ENCODE results near the gene ARL4D. TPM values are rescaled to one million over a fixed set of nuclear protein-coding genes. Genes with fewer than 3 reads are reported as not detected.

Gene ARL4D
- total RNA-seq, 2 experiments from 2014 or later, result 2.2 to 3.4 TPM

- Mint-ChIP-seq H3K27me3 (no peaks in the 10 kb centered on the region), H3K4me3 (no peak overlapping the region)
Observed at GRCh38 chr17:43402567-43402966, 3.8 kb downstream of the ARL4D start.

DNA sequence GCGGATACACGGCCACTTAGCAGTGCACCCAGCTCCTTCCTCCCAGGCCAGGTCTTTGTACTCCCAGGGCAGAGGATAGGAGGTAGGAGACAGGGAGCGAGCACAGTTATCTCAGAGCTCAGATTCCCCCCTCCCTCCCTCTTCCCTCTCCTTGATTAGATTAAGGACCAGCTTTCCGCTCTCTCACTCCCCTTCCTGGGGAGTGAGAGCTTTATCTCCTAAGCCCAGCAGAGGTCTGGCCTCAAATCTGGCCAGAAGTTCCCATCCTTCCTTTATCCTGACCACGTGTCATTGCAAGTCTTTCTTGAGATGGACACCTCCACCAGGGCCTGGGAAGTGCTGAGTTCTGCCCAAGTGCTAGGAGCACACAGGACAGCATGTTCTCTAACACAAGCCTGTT is 5.1 kb downstream of the ARL4D start:
- Mint-ChIP-seq H3K27ac (no peak overlapping the region), H3K9me3 (no peaks in the 10 kb centered on the region), H3K36me3 (ENCODE audit: low read depth) (no peaks in the 10 kb centered on the region), H3K4me3 (no peak overlapping the region), H3K27me3 (peaks cover 2% of the 10 kb centered on the region), H3K4me1 (ENCODE audit: low read depth) (peaks cover 12% of the 10 kb centered on the region)
- ATAC-seq (no peak), DNase-seq (no peak)
- ChIA-PET POLR2A (interaction anchor here (0.8 to 1.9 kb wide), 2 partner anchors 36 to 80 kb away, joined by 6 to 11 read pairs; partner anchors contain the start of gene DHX8), CTCF (interaction anchor here (4.2 kb wide), 1 partner anchor 80 kb away, joined by 35 read pairs; the partner anchor contains the start of gene DHX8)
- TF ChIP-seq CTCF (IDR thresholded peaks at IDR 0.05), result no peak
- intact Hi-C loops (cut with micrococcal nuclease), result no loop called here

More at GRCh38 chr17:43402567-43402966, 3.8 kb downstream of the ARL4D start:
- no peak for TF ChIP-seq CTCF (IDR thresholded peaks at IDR 0.05)
- H3K27ac Mint-ChIP-seq, result no peak overlapping the region
- peaks cover 17% of the 10 kb centered on the region for H3K4me1 Mint-ChIP-seq (ENCODE audit: low read depth)
- no peak for DNase-seq
- intact Hi-C loops (cut with micrococcal nuclease), result no loop called here
- CTCF ChIA-PET, result interaction anchor here (1.0 to 4.2 kb wide), 2 partner anchors 9 to 81 kb away, joined by 6 to 35 read pairs; partner anchors contain the start of gene DHX8
- POLR2A ChIA-PET, result interaction anchor here (1.9 kb wide), 1 partner anchor 35 kb away, joined by 11 read pairs; no protein-coding TSS in a partner anchor
- no peaks in the 10 kb centered on the region for H3K9me3 Mint-ChIP-seq
- no peak for ATAC-seq
- H3K36me3 Mint-ChIP-seq (ENCODE audit: low read depth), result no peaks in the 10 kb centered on the region

DNA sequence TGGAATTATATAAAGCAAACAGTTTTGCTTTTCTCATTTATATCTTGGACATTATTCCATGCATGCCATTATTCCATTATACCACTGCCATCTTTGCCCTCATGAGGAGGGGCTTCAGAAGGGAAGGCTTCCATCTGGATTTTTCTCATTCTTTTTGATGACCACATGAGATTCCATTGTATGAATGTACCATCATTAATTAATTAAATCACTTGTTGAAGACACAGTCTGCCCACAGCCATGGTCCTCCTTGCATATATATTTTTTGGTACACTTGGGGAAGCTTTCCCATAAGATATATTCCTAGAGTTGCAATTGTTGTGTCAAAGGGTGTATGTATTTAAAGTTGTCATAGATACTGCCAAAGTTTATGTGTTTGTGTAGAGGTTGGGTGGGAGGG is 7.1 kb downstream of the ARL4D start:
- DNase-seq, result no peak
- no peak for TF ChIP-seq CTCF (IDR thresholded peaks at IDR 0.05)
- no peak overlapping the region for H3K4me3 Mint-ChIP-seq
- intact Hi-C loops (cut with micrococcal nuclease), result no loop called here
- no peak for ATAC-seq
- no peaks in the 10 kb centered on the region for H3K9me3 Mint-ChIP-seq
- no peaks in the 10 kb centered on the region for H3K36me3 Mint-ChIP-seq (ENCODE audit: low read depth)
- no peak overlapping the region for H3K27ac Mint-ChIP-seq
- CTCF ChIA-PET, result interaction anchor here (0.7 to 3.7 kb wide), 4 partner anchors 12 to 78 kb away, joined by 3 to 24 read pairs (median 9); partner anchors contain the start of gene DHX8
- peaks cover 4% of the 10 kb centered on the region for H3K4me1 Mint-ChIP-seq (ENCODE audit: low read depth)
- H3K27me3 Mint-ChIP-seq, result peaks cover 2% of the 10 kb centered on the region
- POLR2A ChIA-PET, result interaction anchor here (1.2 kb wide), 1 partner anchor 14 kb away, joined by 3 read pairs; no protein-coding TSS in a partner anchor

DNA sequence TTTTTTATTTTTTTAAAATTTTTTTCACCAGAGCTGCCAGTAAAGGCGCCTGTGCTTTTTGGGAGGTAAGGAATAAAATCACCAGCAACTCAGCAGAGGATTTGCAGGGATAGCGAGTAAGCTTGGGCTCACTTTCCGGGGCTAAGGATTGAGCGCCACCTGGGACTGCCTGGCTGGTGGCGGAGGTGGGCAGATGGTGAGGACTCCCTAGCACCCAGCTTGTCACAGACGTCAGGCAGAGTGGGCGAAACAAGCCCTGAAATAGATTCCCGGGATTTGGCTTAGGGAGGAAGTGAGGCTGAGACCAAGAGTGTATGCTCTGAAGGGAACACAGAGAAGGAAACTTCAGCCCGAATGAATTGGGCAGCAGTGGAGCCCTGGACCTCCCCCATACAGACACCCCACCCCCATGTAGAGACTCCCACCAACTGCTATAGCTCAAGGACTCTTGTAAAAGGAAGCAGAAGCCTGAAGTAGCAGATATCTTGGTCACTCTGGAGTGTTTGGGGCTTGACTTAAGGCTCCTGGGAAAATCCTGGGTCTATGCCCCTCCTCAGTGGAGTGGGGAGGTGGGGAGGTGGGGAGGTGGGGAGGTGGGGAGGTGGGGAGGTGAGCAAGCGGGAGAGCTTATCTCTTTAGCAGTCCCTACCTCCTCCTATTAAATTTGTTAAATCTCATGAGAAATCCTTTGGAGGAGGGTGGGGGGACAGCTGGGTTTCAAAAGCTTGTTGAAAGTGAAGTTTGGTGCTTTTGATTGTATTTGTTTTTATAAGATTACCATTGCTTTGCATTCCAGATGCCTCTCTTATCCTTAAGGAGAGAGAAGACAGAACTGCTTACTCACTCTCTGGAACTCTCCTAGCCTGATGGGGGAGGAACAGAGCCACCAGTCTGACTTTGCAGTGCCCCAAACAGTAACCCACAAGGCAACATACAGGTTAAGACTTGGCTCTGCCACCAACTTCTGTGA is 8.2 kb downstream of the ARL4D start:
- no peak overlapping the region for H3K4me3 Mint-ChIP-seq
- ChIA-PET POLR2A (interaction anchor here (0.8 kb wide), 1 partner anchor 9 kb away, joined by 4 read pairs; the partner anchor contains the start of gene ARL4D), CTCF (interaction anchor here (2.7 to 3.7 kb wide), 2 partner anchors 14 to 77 kb away, joined by 15 to 24 read pairs; partner anchors contain the start of gene DHX8)
- H3K9me3 Mint-ChIP-seq, result no peaks in the 10 kb centered on the region
- no peak for ATAC-seq
- TF ChIP-seq CTCF (IDR thresholded peaks at IDR 0.05), result no peak
- no peaks in the 10 kb centered on the region for H3K4me1 Mint-ChIP-seq (ENCODE audit: low read depth)
- intact Hi-C loops (cut with micrococcal nuclease), result no loop called here
- DNase-seq, result no peak
- H3K27ac Mint-ChIP-seq, result no peak overlapping the region
- H3K27me3 Mint-ChIP-seq, result peaks cover 2% of the 10 kb centered on the region
- H3K36me3 Mint-ChIP-seq (ENCODE audit: low read depth), result no peaks in the 10 kb centered on the region

Data from activated CD8-positive, alpha-beta T cell treated with anti-CD3 and anti-CD28 coated beads for 36 hours (primary cell).